Gastrocnemius medialis (tissue), 4 donors: ENCODE results near the gene VAMP4. TPM values are rescaled to one million over a fixed set of nuclear protein-coding genes. Genes with fewer than 3 reads are reported as not detected.
A peak's percentile ranks its signal among the peaks of the same experiment; 100 is the strongest.

Experiments
- ATAC-seq, 2 donors: fragments of 150-250 bp; one replicate each; pipeline ENCODE4 v1.9.1; 2016
- DNase-seq, 2 donors: peaks; one replicate each; pipeline ENCODE4 v3.0.0-alpha.2; 2019
- H3K27ac ChIP-seq, 4 donors: fragments of 200-600 bp; sonication (generic); 1 replicate in 1 of 4; 2 replicates in 3 of 4; pipeline ENCODE4 v1.5.1; 2016 to 2018; ENCODE audit warnings: mild to moderate bottlenecking in 2 of 4, moderate library complexity in 1 of 4
- H3K27me3 ChIP-seq, 3 donors: fragments of 200-600 bp; sonication (generic) in 2 of 3; 1 replicate in 1 of 3; 2 replicates in 2 of 3; pipeline versions ENCODE4 v1.5.1 to v1.6.0; 2016 to 2019; ENCODE audit warnings: mild to moderate bottlenecking in 1 of 3, moderate library complexity in 1 of 3
- H3K36me3 ChIP-seq, 2 donors: fragments of 200-600 bp; sonication (generic) in 1 of 2; one replicate each; pipeline ENCODE4 v1.5.1; 2017 to 2018
- H3K4me1 ChIP-seq, 2 donors: fragments of 200-600 bp; sonication (generic) in 1 of 2; one replicate each; pipeline ENCODE4 v1.5.1; 2016 to 2017; ENCODE audit warnings: mild to moderate bottlenecking in 2 of 2
- H3K4me3 ChIP-seq, 4 donors: fragments of 200-600 bp; sonication (generic) in 3 of 4; 1 replicate in 1 of 4; 2 replicates in 3 of 4; pipeline ENCODE4 v1.5.1; 2016 to 2019; ENCODE audit warnings: mild to moderate bottlenecking in 2 of 4
- H3K9me3 ChIP-seq, 3 donors: fragments of 200-600 bp; sonication (generic) in 2 of 3; 1 replicate in 1 of 3; 2 replicates in 2 of 3; pipeline ENCODE4 v1.5.1; 2016 to 2019
- POLR2A ChIP-seq, 2 donors: fragments of 450-650 bp; IDR thresholded peaks; one replicate each; pipeline ENCODE4 v1.6.1; 2017; ENCODE audit warnings: antibody characterized with exemption in 2 of 2, mild to moderate bottlenecking in 2 of 2, moderate library complexity in 2 of 2
- in situ Hi-C, 4 donors: fragments of 200-750 bp; cut with MboI; loops; one replicate each; pipeline versions ENCODE4 v1.15.0 to v1.8.0; 2017; ENCODE audit warnings: low sequenced_read_pairs in 4 of 4
- intact Hi-C: fragments of 100-400 bp; cut with DNase I; formaldehyde crosslinking; loops from one replicate; pipeline ENCODE4 v1.15.1; 2023; ENCODE audit warnings: low total_unique reads
- total RNA-seq, 4 donors: library from RNA; depleted of rRNA; stranded (reverse); fragments of >200 nt; gene quantifications; one replicate each; pipeline versions ENCODE4 v1.1.0 to v1.2.3, GENCODE V29; 2016
- TF ChIP-seq, protein P1 (sequence below), 5 experiments: fragments of 450-650 bp in 3 of 5; fragments of 200-600 bp in 2 of 5; sonication (generic) in 2 of 5; IDR thresholded peaks in 4 of 5; conservative IDR thresholded peaks in 1 of 5; 1 replicate in 4 of 5; 2 replicates in 1 of 5; pipeline ENCODE4 v1.5.1; 2016 to 2019; ENCODE audit warnings: antibody characterized with exemption in 5 of 5, mild to moderate bottlenecking in 3 of 5, moderate library complexity in 3 of 5

VAMP4 gene
- total RNA-seq, 4 donors from 2014 or later = 4.6 to 11.1 (median 5.0) TPM

DNA sequence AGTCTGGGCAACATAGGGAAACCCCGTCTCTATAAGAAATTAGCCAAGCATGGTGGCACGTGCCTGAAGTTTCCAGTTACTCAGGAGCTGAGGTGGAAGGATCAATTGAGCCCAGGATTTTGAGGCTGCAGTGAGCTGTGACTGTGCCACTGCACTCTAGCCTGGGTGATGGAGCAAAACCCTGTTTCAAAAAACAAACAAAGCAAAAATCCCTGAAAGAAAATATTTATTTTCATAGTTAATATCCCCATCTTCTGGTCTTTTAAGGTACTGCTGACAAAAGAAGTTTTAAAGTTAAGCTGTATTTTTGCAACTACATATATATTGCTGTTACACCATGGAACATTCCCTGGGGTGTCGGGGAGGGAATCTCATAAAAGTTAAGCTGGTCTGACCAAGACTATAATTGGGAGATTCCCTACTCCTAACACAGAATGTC, 26.0 kb downstream of the VAMP4 start:
- in situ Hi-C loops = no loop called here
- DNase-seq = no peak

DNA sequence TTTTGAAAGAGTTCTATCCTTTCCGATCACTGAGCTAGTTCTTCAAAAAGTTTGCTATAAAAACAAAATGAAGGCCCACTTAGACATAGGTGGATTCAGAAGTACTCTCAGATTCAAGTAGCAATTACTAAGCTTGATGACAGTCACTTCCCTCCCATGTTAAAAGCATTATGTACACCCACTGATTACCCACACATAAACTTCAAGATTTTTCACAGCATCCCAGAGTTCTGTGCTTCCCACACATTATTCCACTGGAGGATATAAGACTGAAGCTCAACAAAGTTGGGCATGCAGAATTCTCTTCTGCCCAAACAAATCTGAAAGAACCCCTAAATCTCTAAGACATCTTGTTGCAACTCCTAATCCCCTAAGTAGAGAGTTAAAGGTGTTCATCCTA, 29.5 kb downstream of the VAMP4 start:
- Histone ChIP-seq H3K36me3 (peaks cover 0 to 20% of the 10 kb centered on the region in 2 donors), H3K4me3 (no peak overlapping the region), H3K4me1 (peaks cover 12 to 18% of the 10 kb centered on the region in 2 donors), H3K9me3 (no peaks in the 10 kb centered on the region), H3K27me3 (no peaks in the 10 kb centered on the region), H3K27ac (no peak overlapping the region)
- in situ Hi-C loops = no loop called here
- ATAC-seq (no peak), DNase-seq (no peak)
- TF ChIP-seq, protein P1, sequence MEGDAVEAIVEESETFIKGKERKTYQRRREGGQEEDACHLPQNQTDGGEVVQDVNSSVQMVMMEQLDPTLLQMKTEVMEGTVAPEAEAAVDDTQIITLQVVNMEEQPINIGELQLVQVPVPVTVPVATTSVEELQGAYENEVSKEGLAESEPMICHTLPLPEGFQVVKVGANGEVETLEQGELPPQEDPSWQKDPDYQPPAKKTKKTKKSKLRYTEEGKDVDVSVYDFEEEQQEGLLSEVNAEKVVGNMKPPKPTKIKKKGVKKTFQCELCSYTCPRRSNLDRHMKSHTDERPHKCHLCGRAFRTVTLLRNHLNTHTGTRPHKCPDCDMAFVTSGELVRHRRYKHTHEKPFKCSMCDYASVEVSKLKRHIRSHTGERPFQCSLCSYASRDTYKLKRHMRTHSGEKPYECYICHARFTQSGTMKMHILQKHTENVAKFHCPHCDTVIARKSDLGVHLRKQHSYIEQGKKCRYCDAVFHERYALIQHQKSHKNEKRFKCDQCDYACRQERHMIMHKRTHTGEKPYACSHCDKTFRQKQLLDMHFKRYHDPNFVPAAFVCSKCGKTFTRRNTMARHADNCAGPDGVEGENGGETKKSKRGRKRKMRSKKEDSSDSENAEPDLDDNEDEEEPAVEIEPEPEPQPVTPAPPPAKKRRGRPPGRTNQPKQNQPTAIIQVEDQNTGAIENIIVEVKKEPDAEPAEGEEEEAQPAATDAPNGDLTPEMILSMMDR (IDR thresholded peaks at IDR 0.05 in 4 of 5, conservative IDR thresholded peaks at IDR 0.05 in 1 of 5) = no peak
- intact Hi-C loops = no loop called here

More for the DNA sequence above, 26.0 kb downstream of the VAMP4 start:
- no peaks in the 10 kb centered on the region for H3K27me3 ChIP-seq
- ATAC-seq = no peak
- peaks cover 19 to 25% of the 10 kb centered on the region in 2 donors for H3K4me1 ChIP-seq
- H3K9me3 ChIP-seq = no peaks in the 10 kb centered on the region
- H3K27ac ChIP-seq = peak overlapping the region in 3 of 4 donors; percentile 64 to 69 (median 65)
- TF ChIP-seq POLR2A (IDR thresholded peaks at IDR 0.05) = no peak
- TF ChIP-seq, protein P1 (IDR thresholded peaks at IDR 0.05 in 4 of 5, conservative IDR thresholded peaks at IDR 0.05 in 1 of 5) = peak in 4 of 5 experiments; percentile 17 to 43 (median 35)
- H3K36me3 ChIP-seq = no peaks in the 10 kb centered on the region
- no peak overlapping the region for H3K4me3 ChIP-seq
- intact Hi-C loops = loop anchor here (1.0 to 2.0 kb wide), 3 partner anchors 27 to 231 kb away; partner anchors contain the start of genes PRRC2C and VAMP4

DNA sequence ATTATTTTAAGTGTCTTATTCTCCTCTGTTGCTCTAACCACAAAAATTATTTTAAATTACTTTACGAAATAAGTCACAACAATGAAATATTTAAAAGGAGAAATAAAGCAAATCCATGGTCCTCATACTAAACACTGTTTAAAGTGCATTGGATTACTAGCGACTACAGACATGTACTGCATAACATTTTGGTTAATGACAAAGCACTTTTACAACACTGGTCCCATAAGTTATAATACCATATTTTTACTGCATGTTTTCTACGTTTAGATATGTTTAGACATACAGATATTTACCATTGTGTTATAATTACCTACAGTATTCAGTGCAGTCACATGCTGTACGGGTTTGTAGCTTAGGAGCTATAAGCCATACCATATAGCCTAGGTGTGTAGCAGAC, 30.2 kb downstream of the VAMP4 start:
- H3K27me3 ChIP-seq = no peaks in the 10 kb centered on the region
- in situ Hi-C loops = no loop called here
- TF ChIP-seq POLR2A (IDR thresholded peaks at IDR 0.05) = no peak
- TF ChIP-seq, protein P1 (IDR thresholded peaks at IDR 0.05 in 4 of 5, conservative IDR thresholded peaks at IDR 0.05 in 1 of 5) = no peak
- no peak for DNase-seq
- no peak overlapping the region for H3K4me3 ChIP-seq
- H3K4me1 ChIP-seq = peaks cover 8 to 11% of the 10 kb centered on the region in 2 donors
- ATAC-seq = no peak
- intact Hi-C loops = no loop called here
- H3K36me3 ChIP-seq = peaks cover 0 to 27% of the 10 kb centered on the region in 2 donors
- no peaks in the 10 kb centered on the region for H3K9me3 ChIP-seq
- H3K27ac ChIP-seq = no peak overlapping the region

DNA sequence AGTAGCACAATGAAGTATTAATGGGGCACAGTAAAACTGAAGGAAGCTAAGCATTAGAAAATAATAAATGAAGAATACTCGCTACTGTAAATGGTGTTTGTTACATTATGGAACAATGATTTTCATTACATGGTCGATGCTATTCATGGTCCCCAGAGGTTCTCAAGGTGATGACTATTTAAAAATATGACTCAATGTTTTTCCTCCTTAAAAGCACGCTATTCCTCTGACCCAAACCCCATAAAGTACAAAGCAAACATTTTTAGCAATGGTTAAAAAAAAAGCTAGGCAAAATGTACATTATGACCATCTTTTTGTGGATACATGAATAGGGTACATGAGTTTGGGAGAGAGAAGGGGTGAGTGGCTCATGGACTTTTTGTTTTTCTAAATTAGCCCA, 34.3 kb downstream of the VAMP4 start:
- Histone ChIP-seq H3K36me3 (peaks cover 0 to 47% of the 10 kb centered on the region in 2 donors), H3K9me3 (no peaks in the 10 kb centered on the region)
- intact Hi-C loops = no loop called here

More for the DNA sequence above, 34.3 kb downstream of the VAMP4 start:
- no peaks in the 10 kb centered on the region for H3K4me1 ChIP-seq
- in situ Hi-C loops = no loop called here
- no peak overlapping the region for H3K27ac ChIP-seq
- DNase-seq = no peak
- ATAC-seq = no peak
- TF ChIP-seq POLR2A (IDR thresholded peaks at IDR 0.05) = no peak
- TF ChIP-seq, protein P1 (IDR thresholded peaks at IDR 0.05 in 4 of 5, conservative IDR thresholded peaks at IDR 0.05 in 1 of 5) = no peak
- H3K27me3 ChIP-seq = no peaks in the 10 kb centered on the region
- no peak overlapping the region for H3K4me3 ChIP-seq
